Hepatocyte (in vitro differentiated cells): Measurements from ENCODE around the gene ST3GAL4.

Experiments used
- CTCF ChIP-seq: fragments of 200-600 bp; sonication (generic); IDR thresholded peaks from 2 replicates; pipeline ENCODE4 v1.5.1; 2016; ENCODE audit warnings: antibody characterized with exemption, mild to moderate bottlenecking; ENCODE audit not compliant: poor library complexity
- EZH2phosphoT487 ChIP-seq: fragments of 200-600 bp; sonication (generic); IDR thresholded peaks from one replicate; pipeline ENCODE4 v1.6.1; 2018; ENCODE audit warnings: antibody characterized with exemption, mild to moderate bottlenecking, low read depth, moderate library complexity; ENCODE audit not compliant: unreplicated experiment, severe bottlenecking

GRCh38 chr11:126328001-126328390 is 27.5 kb upstream of the ST3GAL4 start:
- TF ChIP-seq CTCF (no peak), EZH2phosphoT487 (no peak)
